NCI-H2029 treated with DMSO at 0.1 percent for 48 hours (cell line): ENCODE results near the gene NSL1.
"Not testable (repeated sequence)": the region's sequence is repeated elsewhere in the genome, so short reads cannot be mapped to it uniquely, and the experiment has no call there.

Experiments
- DNase-seq: peaks from one replicate; lab custom pipeline; 2025; lab: John Stamatoyannopoulos, UW

The NSL1 gene

GRCh38 chr1:212749821-212750535, 41.6 kb downstream of the NSL1 start:
- DNase-seq = peak; percentile 11

GRCh38 chr1:212746546-212746945, 45.0 kb downstream of the NSL1 start:
- no peak for DNase-seq

GRCh38 chr1:212745303-212745702, 46.3 kb downstream of the NSL1 start:
- DNase-seq = no peak

- DNase-seq = no peak
Observed at GRCh38 chr1:212743901-212744475, 47.6 kb downstream of the NSL1 start.

GRCh38 chr1:212738330-212738729, 53.2 kb downstream of the NSL1 start:
- DNase-seq = no peak

GRCh38 chr1:212737559-212737958, 54.0 kb downstream of the NSL1 start:
- DNase-seq = no peak

GRCh38 chr1:212733109-212733508, 58.5 kb downstream of the NSL1 start:
- no peak for DNase-seq

- no peak for DNase-seq
Observed at GRCh38 chr1:212731630-212732029, 59.9 kb downstream of the NSL1 start.

- no peak for DNase-seq
Observed at GRCh38 chr1:212728606-212729005, 63.0 kb downstream of the NSL1 start.

- no peak for DNase-seq
Observed at GRCh38 chr1:212727386-212728181, 64.0 kb downstream of the NSL1 start.

GRCh38 chr1:212724679-212725078, 66.9 kb downstream of the NSL1 start:
- not testable (repeated sequence) for DNase-seq

GRCh38 chr1:212722270-212722957, 69.2 kb downstream of the NSL1 start:
- DNase-seq = no peak

GRCh38 chr1:212721388-212722247, 70.0 kb downstream of the NSL1 start:
- DNase-seq = no peak

GRCh38 chr1:212719633-212720032, 71.9 kb downstream of the NSL1 start:
- DNase-seq = no peak

GRCh38 chr1:212718499-212718898, 73.1 kb downstream of the NSL1 start:
- no peak for DNase-seq

GRCh38 chr1:212716161-212716560, 75.4 kb downstream of the NSL1 start:
- no peak for DNase-seq

- no peak for DNase-seq
Observed at GRCh38 chr1:212713465-212714136, 78.0 kb downstream of the NSL1 start.

GRCh38 chr1:212712451-212713303, 78.9 kb downstream of the NSL1 start:
- DNase-seq = no peak

- DNase-seq = not testable (repeated sequence)
Observed at GRCh38 chr1:212711974-212712373, 79.6 kb downstream of the NSL1 start.

GRCh38 chr1:212710566-212710965, 81.0 kb downstream of the NSL1 start:
- DNase-seq = no peak
